CMK (cell line): ENCODE data around the gene HYPK.
"Not testable (repeated sequence)": the region's sequence is repeated elsewhere in the genome, so short reads cannot be mapped to it uniquely, and the experiment has no call there.

Experiments used
- DNase-seq: peaks from one replicate; pipeline ENCODE4 v3.0.0-alpha.2; 2010; ENCODE audit warnings: low read depth

Gene HYPK

DNA sequence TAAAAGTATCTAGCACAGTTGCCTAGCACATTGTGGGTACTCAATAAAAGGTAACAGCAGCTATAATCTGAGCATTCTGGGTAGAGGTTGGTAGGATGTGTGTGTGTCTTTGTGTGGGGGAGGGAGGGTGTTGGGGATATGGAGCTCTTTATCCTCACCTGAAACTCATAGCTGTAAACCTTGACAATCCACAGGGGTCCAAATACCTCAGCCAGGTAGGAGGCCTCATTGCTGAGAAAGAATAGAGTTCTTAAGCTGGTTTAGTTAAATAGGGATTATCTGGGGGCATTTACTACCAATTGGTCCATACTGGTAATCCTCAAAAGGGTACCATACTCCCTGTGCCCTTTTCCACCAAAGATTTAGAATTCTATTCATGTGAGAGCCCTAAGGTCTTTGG lies 4.4 kb upstream of the HYPK start:
- no peak for DNase-seq

DNA sequence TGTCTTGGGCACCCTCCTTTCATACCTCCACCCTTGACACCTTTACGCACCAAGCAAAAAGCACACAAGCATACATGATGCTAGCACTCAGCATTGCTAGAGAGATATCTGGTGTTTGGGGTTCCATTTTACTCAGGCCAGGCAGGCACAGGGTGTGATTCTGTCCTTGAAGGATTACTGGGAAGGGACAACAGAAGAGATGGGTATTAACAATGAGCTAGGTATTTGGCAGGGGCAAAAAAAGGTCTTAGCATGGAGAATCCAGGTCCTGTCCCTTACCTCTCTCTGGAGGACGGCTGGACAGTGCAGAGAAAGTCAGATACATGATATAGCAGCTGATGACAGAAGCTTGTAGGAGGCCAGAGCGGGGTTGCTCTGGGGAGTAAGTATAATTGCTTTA lies 3.8 kb upstream of the HYPK start:
- no peak for DNase-seq

DNA sequence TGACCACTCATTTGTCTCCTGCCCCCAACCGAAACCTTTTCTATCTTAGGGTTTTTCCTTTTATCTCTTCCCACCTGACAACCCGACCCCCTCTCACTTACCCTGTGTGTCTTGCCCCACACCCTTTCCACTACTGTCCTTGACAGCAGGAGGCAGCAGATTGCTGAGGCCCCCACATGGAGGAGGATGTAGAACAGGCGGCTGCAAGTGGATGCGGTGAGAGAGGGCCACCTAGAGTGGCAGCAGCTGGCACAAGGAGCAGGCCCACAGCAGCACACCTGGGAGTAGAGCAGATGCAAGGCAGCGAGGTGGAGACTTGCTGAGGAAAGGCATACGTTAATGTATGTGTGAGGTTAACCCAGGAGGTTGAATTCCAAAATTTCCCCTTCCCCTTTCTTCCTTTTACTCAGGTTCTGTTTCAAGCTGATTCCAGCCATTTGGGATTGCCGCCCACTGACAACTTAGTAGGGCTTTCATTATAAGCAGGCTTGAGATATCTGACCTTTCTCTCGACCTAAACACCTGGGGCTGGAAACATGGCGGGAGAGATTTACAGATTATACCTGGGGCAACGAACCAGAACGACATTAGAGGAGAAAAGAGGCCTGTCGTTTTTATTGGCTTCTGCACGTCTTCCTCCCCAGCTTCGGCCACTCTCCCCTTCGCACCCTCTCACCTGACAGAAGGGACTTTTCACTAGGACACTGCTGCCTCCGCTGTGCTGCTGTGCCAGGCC lies 1.0 kb upstream of the HYPK start:
- DNase-seq, result no peak

DNA sequence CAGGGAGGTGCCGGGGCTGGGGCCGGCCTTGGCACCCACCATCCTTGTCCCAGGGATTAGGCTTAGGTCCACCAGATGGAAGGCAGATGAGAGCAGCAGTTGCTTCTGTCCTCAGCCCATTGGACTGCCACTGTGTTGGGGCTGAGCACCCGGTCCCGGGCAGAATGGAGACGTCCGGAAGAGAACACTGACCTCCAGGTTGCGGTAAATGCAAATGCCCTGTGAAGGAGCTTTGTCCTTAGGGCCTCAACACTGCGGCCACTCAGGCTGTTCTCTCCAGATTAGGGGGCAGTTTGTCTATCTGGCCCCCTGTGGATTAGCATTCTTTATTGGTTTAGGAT lies 484 bp upstream of the HYPK start, which contains the start of gene SERINC4:
TSS of gene SERINC4 (minus strand) at position 276 of the 341 bp plus-strand sequence. CDS start at position 42, 234 bp downstream.
- no peak for DNase-seq

DNA sequence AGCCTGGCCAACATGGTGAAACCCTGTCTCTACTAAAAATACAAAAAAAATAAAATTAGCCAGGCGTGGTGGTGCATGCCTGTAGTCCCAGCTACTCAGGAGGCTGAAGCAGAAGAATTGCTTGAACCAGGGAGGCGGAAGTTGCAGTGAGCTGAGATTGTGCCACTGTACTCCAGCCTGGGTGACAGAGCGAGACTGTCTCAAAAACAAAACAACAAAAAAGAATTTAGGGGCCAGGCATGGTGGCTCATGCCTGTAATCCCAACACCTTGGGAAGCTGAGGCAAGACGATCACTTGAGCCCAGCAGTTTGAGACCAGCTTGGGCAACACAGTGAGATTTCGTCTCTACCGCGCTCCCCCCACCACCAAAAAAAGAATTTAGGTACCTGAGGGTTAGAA lies 2.3 kb downstream of the HYPK start:
- DNase-seq, result not testable (repeated sequence)

DNA sequence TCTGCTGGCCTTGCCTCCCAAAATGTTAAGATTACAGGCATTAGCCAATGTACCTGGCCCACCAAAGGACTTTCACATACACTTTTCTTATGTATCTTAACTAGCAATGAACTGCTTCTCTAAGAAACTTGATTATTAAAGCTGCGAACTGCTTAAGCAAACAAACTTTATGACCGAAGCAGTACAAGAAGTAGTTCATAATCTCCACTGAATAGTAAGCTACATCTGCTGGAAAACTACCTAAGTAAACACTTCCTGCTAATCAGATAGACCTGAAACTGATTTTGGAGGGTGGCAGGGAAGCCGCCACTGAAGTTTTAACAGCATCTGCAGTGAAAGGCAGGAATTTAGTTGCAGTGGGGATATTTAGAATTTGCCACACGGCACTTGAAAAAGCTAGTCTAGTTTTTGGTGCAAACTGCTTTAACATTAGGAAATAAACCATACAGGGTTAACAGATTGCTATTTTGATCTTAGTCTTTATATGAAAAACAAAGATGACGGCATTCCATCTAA lies 8.1 kb downstream of the HYPK start:
- no peak for DNase-seq

DNA sequence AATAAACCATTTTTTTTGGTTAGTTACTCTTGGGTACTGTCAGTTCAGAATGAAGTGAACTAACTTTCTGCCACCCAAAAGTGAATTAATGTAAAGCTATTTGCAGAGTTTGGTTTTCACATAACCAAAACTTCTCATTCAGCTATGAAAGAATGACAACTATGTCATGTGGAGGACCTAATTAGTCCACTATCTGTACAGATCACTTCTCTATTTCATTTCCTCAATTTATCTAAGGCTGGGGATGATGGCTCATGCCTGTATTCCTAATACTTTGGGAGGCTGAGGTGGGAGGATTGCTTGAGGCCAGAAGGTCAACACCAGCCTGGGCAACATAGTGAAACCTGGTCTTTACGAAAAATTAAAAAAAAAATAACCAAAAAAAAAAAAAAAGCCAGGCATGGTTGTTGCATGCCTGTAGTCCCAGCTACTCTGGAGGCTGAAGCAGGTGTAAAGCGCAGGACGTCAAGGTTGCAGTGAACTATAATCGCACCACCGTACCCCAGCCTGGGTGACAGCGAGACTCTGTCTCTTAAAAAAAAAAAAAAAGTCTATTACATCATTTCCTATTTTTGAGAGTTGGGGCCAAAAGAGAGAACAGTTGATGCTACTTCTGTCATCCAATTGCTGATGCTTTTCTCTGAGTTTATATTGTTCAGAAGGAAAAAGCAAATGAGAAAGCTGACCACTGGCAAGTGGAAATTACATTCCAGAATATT lies 8.7 kb downstream of the HYPK start:
- DNase-seq, result no peak

DNA sequence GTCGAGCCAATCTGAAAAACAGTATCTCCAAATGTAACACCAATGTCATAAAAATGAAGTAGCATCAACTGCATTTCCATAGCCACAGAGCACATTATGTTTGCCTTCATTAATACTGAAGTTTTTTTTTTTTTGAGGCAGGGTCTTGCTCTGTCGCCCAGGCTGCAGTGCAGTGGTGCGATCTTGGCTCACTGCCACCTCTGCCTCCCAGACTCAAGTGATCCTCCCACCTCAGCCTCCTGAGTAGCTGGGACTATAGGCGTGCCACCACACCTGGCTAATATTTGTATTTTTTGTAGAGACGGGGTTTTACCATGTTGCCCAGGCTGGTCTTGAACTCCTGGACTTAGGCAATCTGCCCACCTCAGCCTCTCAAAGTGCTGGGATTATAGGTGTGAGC lies 14.7 kb downstream of the HYPK start:
- not testable (repeated sequence) for DNase-seq

DNA sequence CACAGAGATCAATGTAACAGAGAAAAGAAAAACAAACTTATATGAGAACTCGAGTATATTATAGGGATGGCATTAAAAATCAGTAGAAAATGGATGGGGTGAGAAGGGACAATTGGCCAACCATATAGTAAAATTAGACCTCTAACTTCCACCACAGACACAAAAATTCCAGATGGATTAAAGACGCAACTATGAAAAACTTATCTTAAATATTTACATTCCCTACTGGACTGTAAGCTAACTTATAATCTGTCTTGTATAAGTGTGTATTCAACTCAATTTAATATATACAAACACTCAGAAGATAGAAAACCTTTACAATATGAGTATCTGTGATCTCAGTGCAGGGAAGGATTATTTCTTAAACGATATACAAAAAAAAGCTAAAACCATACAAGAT lies 21.1 kb downstream of the HYPK start:
- no peak for DNase-seq

DNA sequence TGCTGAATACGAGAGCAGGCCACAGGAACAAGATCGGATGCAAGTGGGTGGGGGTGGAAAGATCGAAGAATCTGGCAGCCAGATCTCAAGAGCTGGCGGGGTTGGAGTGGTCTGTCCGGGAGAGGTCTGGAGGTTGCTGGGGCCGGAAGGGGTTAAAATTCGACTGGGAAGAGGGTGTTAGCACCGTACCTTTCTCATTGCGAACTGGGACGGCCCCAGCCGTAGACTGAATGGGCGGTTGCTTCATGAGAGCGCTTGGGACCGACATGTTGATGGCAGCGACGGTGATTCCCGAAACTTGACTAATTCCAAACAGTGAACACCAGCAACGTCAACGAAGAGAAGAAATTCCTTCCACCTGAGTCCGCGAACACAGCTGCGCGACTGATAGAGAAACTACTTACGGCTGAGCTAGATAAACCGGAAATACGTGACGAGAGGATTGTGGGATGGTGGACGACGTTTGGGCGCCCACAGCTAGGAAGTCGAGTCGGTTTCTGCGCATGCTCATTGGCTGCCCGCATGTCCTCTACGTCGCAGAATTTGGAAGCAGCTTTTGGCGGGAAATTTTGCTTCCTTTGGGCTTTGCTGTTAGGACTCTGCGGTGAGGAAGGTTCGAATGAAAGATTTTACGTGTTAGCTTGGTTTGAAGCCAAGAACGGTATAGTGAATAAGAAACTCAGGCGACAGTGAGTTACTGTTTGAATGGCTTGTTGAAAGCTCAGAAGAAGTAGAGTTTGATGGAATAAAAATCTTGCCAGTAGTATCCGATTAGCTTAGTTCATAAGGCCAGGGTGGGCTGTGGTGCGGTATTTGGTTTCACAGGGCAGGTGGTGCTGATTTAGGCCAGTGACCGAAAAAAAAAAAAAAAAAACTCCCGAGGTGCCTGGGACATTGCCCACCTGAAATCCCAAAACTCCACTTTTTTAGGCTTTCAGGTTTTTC lies 24.2 kb downstream of the HYPK start, which contains the start of gene MFAP1:
TSS of gene MFAP1 (minus strand) at position 389 of the 945 bp plus-strand sequence. CDS start at position 268, 121 bp downstream.
- DNase-seq, result peak; percentile 87

DNA sequence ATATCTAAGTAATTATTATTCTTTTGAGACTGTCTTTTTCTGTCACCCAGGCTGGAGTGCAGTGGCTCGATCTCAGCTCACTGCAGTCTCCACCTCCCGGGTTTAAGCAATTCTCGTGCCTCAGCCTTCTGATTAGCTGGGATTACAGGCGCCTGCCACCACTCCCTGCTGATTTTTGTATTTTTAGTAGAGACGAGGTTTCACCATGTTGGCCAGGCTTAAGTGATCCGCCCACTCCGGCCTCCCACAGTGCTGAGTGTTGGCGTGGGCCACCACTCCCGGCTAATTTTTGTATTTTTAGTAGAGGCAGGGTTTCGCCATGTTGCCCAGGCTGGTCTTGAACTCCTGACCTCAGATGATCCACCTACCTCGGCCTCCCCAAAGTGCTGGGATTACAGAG lies 24.9 kb downstream of the HYPK start:
- DNase-seq, result not testable (repeated sequence)

DNA sequence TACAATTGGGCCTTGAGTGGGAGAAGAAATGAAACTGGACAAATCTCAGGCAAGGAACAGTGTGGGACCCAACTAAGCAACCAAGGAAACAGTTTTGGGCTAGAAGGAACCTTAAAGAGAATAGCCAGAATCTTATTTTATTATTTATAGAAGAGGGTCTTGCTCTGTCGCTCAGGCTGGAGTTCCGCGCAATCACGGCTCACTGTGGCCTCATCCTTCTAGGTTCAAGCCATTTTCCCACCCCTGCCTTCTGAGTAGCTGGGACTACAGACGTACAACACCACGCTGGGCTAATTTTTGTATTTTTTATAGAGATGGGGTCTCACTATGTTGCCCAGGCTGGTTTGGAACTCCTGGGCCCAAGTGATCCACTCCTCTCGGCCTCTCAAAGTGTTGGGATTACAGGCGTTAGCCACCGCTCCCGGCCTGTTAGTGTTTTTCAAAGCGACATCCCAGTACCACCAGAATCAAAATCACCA lies 25.7 kb downstream of the HYPK start:
- DNase-seq, result no peak

DNA sequence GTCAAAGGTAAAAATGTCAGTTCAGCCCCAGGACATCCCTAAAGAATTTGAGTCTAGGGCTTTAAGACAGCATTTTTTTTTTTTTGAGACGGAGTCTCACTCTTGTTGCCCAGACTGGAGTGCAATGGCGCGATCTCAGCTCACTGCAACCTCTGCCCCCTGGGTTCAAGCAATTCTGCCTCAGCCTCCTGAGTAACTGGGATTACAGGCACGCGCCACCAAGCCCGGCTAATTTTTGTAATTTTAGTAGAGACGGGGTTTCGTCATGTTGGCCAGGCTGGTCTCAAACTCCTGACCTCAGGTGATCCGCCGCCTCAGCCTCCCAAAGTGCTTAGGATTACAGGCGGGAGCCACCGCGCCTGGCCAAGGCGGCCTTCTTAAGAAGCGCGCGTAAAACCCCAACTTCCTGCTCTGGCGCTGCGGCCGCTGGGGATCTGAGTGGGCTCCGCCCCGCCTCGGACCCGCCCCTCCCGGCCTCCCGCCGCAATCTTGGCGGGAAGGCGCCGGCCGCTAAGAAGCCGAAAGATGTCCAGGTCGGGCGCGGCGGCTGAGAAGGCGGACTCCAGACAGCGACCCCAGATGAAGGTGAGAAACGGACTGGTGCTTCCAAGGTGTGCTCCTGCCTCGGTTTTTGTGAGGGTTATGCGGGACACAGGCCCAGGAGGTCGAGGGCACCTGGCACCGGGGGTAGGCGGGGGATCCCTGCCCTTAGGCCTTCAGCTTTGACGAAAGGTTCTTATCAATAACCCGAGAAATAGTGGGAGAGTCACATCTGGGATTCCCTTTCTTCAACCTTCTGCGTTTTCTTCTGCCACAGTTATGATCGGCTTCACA lies 26.3 kb downstream of the HYPK start, which contains the start of gene WDR76:
TSS of gene WDR76 (plus strand) at position 495 of the 834 bp plus-strand sequence. CDS start at position 526, 31 bp downstream.
- peak; percentile 68 for DNase-seq

DNA sequence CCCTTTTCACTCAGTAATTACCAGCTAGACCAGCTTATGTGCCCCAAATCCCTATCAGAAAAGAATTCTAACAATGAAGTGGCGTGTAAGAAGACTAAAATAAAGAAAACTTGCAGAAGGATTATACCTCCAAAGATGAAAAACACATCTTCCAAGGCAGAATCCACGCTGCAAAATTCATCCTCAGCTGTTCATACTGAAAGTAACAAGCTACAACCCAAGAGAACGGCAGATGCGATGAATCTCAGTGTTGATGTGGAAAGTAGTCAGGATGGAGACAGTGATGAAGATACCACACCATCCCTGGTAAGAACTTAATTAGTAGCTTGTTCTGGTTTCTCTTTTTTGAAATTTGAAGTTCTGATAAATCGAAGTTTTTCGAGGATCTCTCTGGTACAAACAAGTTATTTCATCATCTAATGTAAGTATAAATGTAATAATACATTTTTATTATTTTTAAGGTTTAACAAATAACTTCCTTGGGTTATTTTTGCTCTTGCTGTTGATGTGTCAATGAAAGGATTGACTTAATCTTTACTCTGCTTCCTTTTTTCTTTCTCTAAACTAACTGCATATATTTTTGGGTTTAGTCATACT lies 27.8 kb downstream of the HYPK start:
- DNase-seq, result no peak

DNA sequence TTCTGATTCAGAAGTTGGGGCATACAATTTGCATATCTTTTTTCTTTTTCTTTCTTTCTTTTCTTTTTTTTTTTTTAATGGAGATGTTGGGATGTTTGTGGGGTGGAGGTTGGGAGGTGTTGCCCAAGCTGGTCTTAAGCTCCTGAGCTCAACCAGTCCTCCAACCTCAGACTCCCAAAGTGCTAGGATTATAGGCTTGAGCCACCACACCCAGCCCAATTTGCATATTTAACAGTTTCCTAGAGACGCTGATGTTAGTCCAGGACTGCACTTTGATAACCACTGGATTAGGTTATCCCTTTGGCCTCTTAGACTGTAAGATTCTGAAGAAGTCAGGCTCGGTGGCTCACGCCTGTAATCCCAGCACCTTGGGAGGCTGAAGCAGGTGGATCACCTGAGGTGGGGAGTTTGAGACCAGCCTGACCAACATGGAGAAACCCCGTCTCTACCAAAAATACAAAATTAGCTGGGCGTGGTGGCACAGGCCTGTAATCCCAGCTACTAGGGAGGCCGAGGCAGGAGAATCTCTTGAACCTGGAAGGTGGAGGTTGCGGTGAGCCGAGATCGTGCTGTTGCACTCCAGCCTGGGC lies 29.6 kb downstream of the HYPK start:
- not testable (repeated sequence) for DNase-seq

DNA sequence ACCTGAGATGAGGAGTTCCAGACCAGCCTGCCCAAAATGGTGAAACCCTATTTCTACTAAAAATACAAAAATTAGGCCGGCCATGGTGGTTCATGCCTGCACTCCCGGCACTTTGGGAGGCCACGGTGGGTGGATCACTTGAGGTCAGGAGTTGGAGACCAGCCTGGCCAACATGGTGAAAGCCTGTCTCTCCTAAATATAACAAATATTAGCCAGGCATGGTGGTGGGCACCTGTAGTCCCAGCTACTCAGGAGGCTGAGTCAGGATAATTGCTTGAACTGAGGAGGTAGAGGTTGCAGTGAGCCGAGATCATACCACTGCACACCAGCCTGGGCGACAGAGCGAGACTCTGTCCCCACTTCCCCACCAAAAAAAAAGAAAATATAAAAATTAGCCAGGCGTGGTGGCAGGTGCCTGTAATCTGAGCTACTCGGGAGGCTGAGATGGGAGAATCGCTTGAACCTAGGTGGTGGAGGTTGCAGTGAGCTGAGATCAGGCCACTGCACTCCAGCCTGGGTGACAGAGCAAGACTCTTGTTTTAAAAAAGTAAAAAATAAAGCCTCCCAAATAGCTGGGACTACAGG lies 30.4 kb downstream of the HYPK start:
- DNase-seq, result not testable (repeated sequence)

DNA sequence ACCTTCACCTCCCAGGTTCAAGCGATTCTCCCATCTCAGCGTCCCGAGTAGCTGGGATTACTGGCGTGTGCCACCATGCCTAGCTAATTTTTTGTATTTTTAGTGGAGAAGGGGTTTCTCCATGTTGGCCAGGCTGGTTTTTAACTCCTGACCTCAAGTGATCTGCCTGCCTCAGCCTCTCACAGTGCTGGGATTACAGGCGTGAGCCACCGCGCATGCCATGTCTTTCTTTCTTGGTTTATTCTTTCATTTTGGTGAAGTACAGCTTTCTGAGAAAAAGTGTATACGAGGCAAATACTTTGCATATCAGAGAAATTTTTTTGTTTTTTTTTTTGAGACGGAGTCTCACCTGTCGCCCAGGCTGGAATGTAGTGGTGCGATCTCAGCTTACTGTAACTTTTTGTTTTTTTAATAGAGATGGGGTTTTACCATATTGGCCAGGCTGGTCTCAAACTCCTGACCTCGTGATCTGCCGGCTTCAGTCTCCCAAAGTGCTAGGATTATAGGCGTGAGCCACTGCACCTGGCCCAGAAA lies 31.2 kb downstream of the HYPK start:
- not testable (repeated sequence) for DNase-seq

DNA sequence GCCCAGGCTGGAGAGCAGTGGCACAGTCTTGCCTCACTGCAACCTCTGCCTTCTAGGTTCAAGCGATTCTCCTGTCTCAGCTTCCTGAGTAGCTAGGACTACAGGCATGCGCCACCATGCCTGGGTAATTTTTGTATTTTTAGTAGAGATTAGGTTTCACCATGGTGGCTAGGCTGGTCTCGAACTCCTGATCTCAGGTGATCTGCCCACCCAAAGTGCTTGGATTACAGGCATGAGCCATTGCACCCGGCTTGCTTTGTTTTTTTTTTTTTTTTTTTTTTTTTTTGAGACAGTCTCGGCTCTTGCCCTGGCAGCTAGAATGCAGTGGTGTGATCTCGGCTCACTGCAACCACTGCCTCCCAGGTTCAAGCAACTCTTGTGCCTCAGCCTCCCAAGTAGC lies 32.1 kb downstream of the HYPK start:
- DNase-seq, result not testable (repeated sequence)

DNA sequence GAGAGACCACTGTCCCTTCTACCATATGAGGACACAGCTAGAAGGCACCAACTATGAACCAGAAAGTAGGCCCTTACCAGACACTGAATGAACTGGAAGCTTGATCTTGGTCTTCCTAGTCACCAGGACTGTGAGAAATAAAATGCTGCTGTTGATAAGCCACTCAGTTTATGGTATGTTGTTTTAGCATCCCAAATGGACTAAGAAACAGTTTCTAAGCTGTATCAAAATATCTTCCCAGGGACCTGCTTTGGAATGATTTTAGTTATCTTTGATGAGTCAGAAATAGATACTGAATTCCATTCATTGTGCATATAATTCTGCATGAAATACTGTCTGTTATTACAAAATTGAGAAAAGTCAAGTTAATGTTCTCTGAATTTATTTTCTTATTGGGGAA lies 45.0 kb downstream of the HYPK start:
- no peak for DNase-seq
